ENCODE results near the gene RASA3. TPM values are rescaled to one million over a fixed set of nuclear protein-coding genes. Genes with fewer than 3 reads are reported as not detected.

The RASA3 gene
- total RNA-seq, 2 donors from 2014 or later: 10.2 to 13.2 TPM

- Histone ChIP-seq H3K9me3 (no peaks in the 10 kb centered on the region), H3K4me1 (no peaks in the 10 kb centered on the region), H3K36me3 (no peaks in the 10 kb centered on the region), H3K4me3 (no peak overlapping the region), H3K27me3 (no peaks in the 10 kb centered on the region), H3K27ac (no peak overlapping the region)
- no peak for TF ChIP-seq CTCF (IDR thresholded peaks at IDR 0.05)
- DNase-seq (ENCODE audit: low spot score): no peak
Measured at GRCh38 chr13:114148521-114148855, 16.1 kb upstream of the RASA3 start.

DNA sequence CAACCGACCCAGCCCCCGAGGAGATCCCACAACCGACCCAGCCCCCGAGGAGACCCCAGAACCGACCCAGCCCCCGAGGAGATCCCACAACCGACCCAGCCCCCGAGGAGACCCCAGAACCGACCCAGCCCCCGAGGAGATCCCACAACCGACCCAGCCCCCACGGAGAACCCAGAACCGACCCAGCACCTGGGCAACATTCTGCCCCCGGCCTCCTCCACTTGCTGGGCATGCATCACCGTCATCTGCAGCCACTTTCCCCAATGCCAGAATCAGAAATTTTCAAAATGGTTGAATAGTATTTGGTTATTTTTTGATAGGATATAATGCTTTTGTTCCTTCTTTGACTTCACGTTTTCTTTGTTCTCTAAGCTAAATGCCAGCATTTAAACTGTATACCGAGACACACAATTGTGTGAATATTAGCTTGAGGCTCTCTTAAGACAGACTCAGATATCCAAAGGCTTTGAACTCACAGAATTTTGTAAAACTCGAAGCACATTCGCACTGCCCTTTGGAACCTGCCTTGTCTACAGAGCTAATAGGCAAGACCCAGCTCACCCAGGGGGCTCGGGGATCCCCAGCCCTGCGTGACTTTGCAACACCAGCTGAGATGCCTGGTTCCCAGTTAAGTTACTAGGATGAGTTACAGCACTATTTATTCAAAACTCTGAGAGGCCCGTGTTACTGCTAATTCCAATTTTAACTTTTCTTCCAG, 15.5 kb upstream of the RASA3 start:
- H3K36me3 ChIP-seq: no peaks in the 10 kb centered on the region
- no peaks in the 10 kb centered on the region for H3K27me3 ChIP-seq
- no peak overlapping the region for H3K27ac ChIP-seq
- DNase-seq (ENCODE audit: low spot score): no peak
- H3K9me3 ChIP-seq: no peaks in the 10 kb centered on the region
- H3K4me3 ChIP-seq: no peak overlapping the region
- H3K4me1 ChIP-seq: peaks cover 0 to 3% of the 10 kb centered on the region in 2 donors
- no peak for TF ChIP-seq CTCF (IDR thresholded peaks at IDR 0.05)

GRCh38 chr13:114146629-114147028, 14.2 kb upstream of the RASA3 start:
- DNase-seq (ENCODE audit: low spot score): no peak
- Histone ChIP-seq H3K4me3 (no peak overlapping the region), H3K9me3 (no peaks in the 10 kb centered on the region), H3K36me3 (no peaks in the 10 kb centered on the region), H3K4me1 (peaks cover 0 to 7% of the 10 kb centered on the region in 2 donors), H3K27me3 (no peaks in the 10 kb centered on the region), H3K27ac (no peak overlapping the region)
- no peak for TF ChIP-seq CTCF (IDR thresholded peaks at IDR 0.05)

GRCh38 chr13:114146173-114146572, 13.8 kb upstream of the RASA3 start:
- Histone ChIP-seq H3K36me3 (no peaks in the 10 kb centered on the region), H3K9me3 (no peaks in the 10 kb centered on the region), H3K27ac (no peak overlapping the region), H3K27me3 (no peaks in the 10 kb centered on the region), H3K4me3 (no peak overlapping the region), H3K4me1 (peaks cover 0 to 7% of the 10 kb centered on the region in 2 donors)
- no peak for DNase-seq (ENCODE audit: low spot score)
- no peak for TF ChIP-seq CTCF (IDR thresholded peaks at IDR 0.05)

DNA sequence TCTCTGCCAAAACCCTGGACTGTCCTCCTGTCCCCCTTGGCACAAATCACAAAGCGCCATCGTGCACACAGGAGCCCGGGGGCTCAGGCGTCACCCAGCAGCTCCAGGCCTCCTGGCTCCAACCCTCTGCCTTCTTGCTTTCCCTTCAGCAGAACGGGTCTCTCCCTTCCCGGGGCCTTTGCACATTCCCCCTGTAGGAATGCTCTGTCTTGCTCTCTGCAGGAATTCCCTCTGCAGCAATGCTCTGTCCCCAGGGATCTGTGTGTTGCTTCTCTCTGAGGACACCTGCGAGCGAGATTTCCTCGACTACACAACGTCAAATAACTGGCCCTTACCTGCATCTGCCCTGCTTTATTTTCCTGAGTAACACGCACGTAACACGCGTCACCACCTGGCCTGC, 13.3 kb upstream of the RASA3 start:
- TF ChIP-seq CTCF (IDR thresholded peaks at IDR 0.05): no peak
- H3K9me3 ChIP-seq: no peaks in the 10 kb centered on the region
- DNase-seq (ENCODE audit: low spot score): no peak
- H3K36me3 ChIP-seq: no peaks in the 10 kb centered on the region
- no peak overlapping the region for H3K27ac ChIP-seq
- H3K27me3 ChIP-seq: no peaks in the 10 kb centered on the region
- peaks cover 0 to 7% of the 10 kb centered on the region in 2 donors for H3K4me1 ChIP-seq
- no peak overlapping the region for H3K4me3 ChIP-seq

- no peaks in the 10 kb centered on the region for H3K27me3 ChIP-seq
- DNase-seq (ENCODE audit: low spot score): no peak
- no peaks in the 10 kb centered on the region for H3K36me3 ChIP-seq
- H3K9me3 ChIP-seq: no peaks in the 10 kb centered on the region
- no peak overlapping the region for H3K4me3 ChIP-seq
- H3K27ac ChIP-seq: no peak overlapping the region
- peaks cover 0 to 7% of the 10 kb centered on the region in 2 donors for H3K4me1 ChIP-seq
- TF ChIP-seq CTCF (IDR thresholded peaks at IDR 0.05): no peak
Measured at GRCh38 chr13:114145256-114145655, 12.8 kb upstream of the RASA3 start.

Data from right atrium auricular region (tissue), 2 donors.